OCI-LY7 (cell line): ENCODE results near the gene DNAJC27.

Experiments
- EZH2phosphoT487 ChIP-seq: fragments of 200-600 bp; sonication (generic); IDR thresholded peaks from 2 replicates; pipeline ENCODE4 v1.6.1; 2018; ENCODE audit warnings: low read depth, borderline replicate concordance, mild to moderate bottlenecking, mixed run types, antibody characterized with exemption, low read length, moderate library complexity, mixed read lengths
- TF ChIP-seq, protein P1 (sequence below): fragments of 200-600 bp; sonication (generic); conservative IDR thresholded peaks from 2 replicates; pipeline ENCODE4 v1.5.1; 2014; ENCODE audit warnings: mild to moderate bottlenecking, antibody characterized with exemption, low read length, moderate library complexity, mixed read lengths

DNA sequence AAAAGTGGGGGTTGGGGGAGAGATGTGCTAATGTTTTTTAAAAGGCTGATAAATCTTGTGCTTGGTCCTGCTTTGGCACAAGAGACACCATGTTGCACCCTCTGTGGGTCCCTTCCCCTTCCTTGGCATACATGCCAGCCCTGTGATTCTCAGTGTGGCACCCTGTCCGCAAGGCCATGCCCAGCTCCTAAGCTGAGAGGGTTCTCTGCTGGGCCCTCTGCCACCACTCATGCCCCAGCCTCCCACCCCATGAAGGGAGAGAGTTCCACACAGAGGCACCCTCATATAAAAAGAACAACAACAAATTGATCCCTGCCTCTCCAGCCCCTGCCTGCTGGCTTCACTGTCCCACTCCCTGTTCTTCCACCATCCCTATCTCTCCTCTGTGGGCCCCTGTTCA is 49.2 kb downstream of the DNAJC27 start:
- TF ChIP-seq, protein P1, sequence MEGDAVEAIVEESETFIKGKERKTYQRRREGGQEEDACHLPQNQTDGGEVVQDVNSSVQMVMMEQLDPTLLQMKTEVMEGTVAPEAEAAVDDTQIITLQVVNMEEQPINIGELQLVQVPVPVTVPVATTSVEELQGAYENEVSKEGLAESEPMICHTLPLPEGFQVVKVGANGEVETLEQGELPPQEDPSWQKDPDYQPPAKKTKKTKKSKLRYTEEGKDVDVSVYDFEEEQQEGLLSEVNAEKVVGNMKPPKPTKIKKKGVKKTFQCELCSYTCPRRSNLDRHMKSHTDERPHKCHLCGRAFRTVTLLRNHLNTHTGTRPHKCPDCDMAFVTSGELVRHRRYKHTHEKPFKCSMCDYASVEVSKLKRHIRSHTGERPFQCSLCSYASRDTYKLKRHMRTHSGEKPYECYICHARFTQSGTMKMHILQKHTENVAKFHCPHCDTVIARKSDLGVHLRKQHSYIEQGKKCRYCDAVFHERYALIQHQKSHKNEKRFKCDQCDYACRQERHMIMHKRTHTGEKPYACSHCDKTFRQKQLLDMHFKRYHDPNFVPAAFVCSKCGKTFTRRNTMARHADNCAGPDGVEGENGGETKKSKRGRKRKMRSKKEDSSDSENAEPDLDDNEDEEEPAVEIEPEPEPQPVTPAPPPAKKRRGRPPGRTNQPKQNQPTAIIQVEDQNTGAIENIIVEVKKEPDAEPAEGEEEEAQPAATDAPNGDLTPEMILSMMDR = no peak
- TF ChIP-seq EZH2phosphoT487 = no peak
